Measurements from ENCODE around the gene TMEM135. TPM values are rescaled to one million over a fixed set of nuclear protein-coding genes. Genes with fewer than 3 reads are reported as not detected.
A peak's percentile ranks its signal among the peaks of the same experiment; 100 is the strongest.
"Not testable (repeated sequence)": the region's sequence is repeated elsewhere in the genome, so short reads cannot be mapped to it uniquely, and the experiment has no call there.

Gene TMEM135
- 27.9 and 28.8 TPM in 2 replicates for total RNA-seq

- Mint-ChIP-seq H3K9me3 (no peaks in the 10 kb centered on the region), H3K4me1 (ENCODE audit: low read depth) (peaks cover 49% of the 10 kb centered on the region), H3K27ac (peak within 1 kb of the TSS; percentile 89), H3K27me3 (ENCODE audit: insufficient read depth) (peaks cover 17% of the 10 kb centered on the region), H3K4me3 (peak within 1 kb of the TSS; percentile 98), H3K36me3 (ENCODE audit: low read depth) (peaks cover 21% of the 10 kb centered on the region)
- intact Hi-C loops (cut with micrococcal nuclease): loop anchor here (1.0 to 10.0 kb wide), 11 partner anchors 44 to 1413 kb away; partner anchors contain the start of genes DLG2, FZD4, ME3 and PRSS23
- peak; percentile 93 for DNase-seq (ENCODE audit: low spot score)
Observed at GRCh38 chr11:87037450-87038234, at the start of gene TMEM135. Gene TMEM135 (plus strand): TSS chr11:87037934. CDS start chr11:87038046, 112 bp downstream.

GRCh38 chr11:86988351-86988881 lies 49.3 kb upstream of the TMEM135 start:
- no peaks in the 10 kb centered on the region for H3K36me3 Mint-ChIP-seq (ENCODE audit: low read depth)
- intact Hi-C loops (cut with micrococcal nuclease): no loop called here
- no peaks in the 10 kb centered on the region for H3K9me3 Mint-ChIP-seq
- no peaks in the 10 kb centered on the region for H3K4me1 Mint-ChIP-seq (ENCODE audit: low read depth)
- no peak overlapping the region for H3K27ac Mint-ChIP-seq
- peaks cover 7% of the 10 kb centered on the region for H3K27me3 Mint-ChIP-seq (ENCODE audit: insufficient read depth)
- no peak for DNase-seq (ENCODE audit: low spot score)
- no peak overlapping the region for H3K4me3 Mint-ChIP-seq

GRCh38 chr11:86990031-86990430 lies 47.7 kb upstream of the TMEM135 start:
- intact Hi-C loops (cut with micrococcal nuclease): no loop called here
- no peak overlapping the region for H3K27ac Mint-ChIP-seq

GRCh38 chr11:86990515-86990914 lies 47.2 kb upstream of the TMEM135 start:
- H3K27ac Mint-ChIP-seq: no peak overlapping the region
- intact Hi-C loops (cut with micrococcal nuclease): no loop called here
- DNase-seq (ENCODE audit: low spot score): no peak
- no peaks in the 10 kb centered on the region for H3K4me1 Mint-ChIP-seq (ENCODE audit: low read depth)
- H3K27me3 Mint-ChIP-seq (ENCODE audit: insufficient read depth): peaks cover 7% of the 10 kb centered on the region
- no peaks in the 10 kb centered on the region for H3K9me3 Mint-ChIP-seq
- H3K4me3 Mint-ChIP-seq: no peak overlapping the region
- H3K36me3 Mint-ChIP-seq (ENCODE audit: low read depth): no peaks in the 10 kb centered on the region

More at GRCh38 chr11:86990031-86990430, 47.7 kb upstream of the TMEM135 start:
- no peak for DNase-seq (ENCODE audit: low spot score)
- no peaks in the 10 kb centered on the region for H3K4me1 Mint-ChIP-seq (ENCODE audit: low read depth)
- peaks cover 7% of the 10 kb centered on the region for H3K27me3 Mint-ChIP-seq (ENCODE audit: insufficient read depth)
- H3K4me3 Mint-ChIP-seq: no peak overlapping the region
- H3K9me3 Mint-ChIP-seq: no peaks in the 10 kb centered on the region
- H3K36me3 Mint-ChIP-seq (ENCODE audit: low read depth): no peaks in the 10 kb centered on the region

GRCh38 chr11:86991341-86991740 lies 46.4 kb upstream of the TMEM135 start:
- intact Hi-C loops (cut with micrococcal nuclease): no loop called here
- DNase-seq (ENCODE audit: low spot score): no peak
- no peaks in the 10 kb centered on the region for H3K4me1 Mint-ChIP-seq (ENCODE audit: low read depth)
- H3K27ac Mint-ChIP-seq: no peak overlapping the region
- no peaks in the 10 kb centered on the region for H3K9me3 Mint-ChIP-seq
- no peaks in the 10 kb centered on the region for H3K36me3 Mint-ChIP-seq (ENCODE audit: low read depth)
- H3K4me3 Mint-ChIP-seq: no peak overlapping the region
- H3K27me3 Mint-ChIP-seq (ENCODE audit: insufficient read depth): peaks cover 7% of the 10 kb centered on the region

- H3K27me3 Mint-ChIP-seq (ENCODE audit: insufficient read depth); intact Hi-C loops (cut with micrococcal nuclease); DNase-seq (ENCODE audit: low spot score); H3K4me1 Mint-ChIP-seq (ENCODE audit: low read depth); H3K36me3 Mint-ChIP-seq (ENCODE audit: low read depth); H3K27ac Mint-ChIP-seq; H3K9me3 Mint-ChIP-seq; H3K4me3 Mint-ChIP-seq: not testable (repeated sequence)
Observed at GRCh38 chr11:86992340-86992739, 45.4 kb upstream of the TMEM135 start.

GRCh38 chr11:86993031-86993430 lies 44.7 kb upstream of the TMEM135 start:
- DNase-seq (ENCODE audit: low spot score): no peak
- H3K4me1 Mint-ChIP-seq (ENCODE audit: low read depth): no peaks in the 10 kb centered on the region

GRCh38 chr11:86996953-86997570 lies 40.7 kb upstream of the TMEM135 start:
- no peak overlapping the region for H3K4me3 Mint-ChIP-seq
- intact Hi-C loops (cut with micrococcal nuclease): no loop called here
- no peaks in the 10 kb centered on the region for H3K4me1 Mint-ChIP-seq (ENCODE audit: low read depth)
- H3K36me3 Mint-ChIP-seq (ENCODE audit: low read depth): no peaks in the 10 kb centered on the region
- no peak for DNase-seq (ENCODE audit: low spot score)
- H3K27ac Mint-ChIP-seq: no peak overlapping the region
- H3K9me3 Mint-ChIP-seq: no peaks in the 10 kb centered on the region
- H3K27me3 Mint-ChIP-seq (ENCODE audit: insufficient read depth): peaks cover 2% of the 10 kb centered on the region

More at GRCh38 chr11:86993031-86993430, 44.7 kb upstream of the TMEM135 start:
- H3K9me3 Mint-ChIP-seq: no peaks in the 10 kb centered on the region
- H3K36me3 Mint-ChIP-seq (ENCODE audit: low read depth): no peaks in the 10 kb centered on the region
- H3K4me3 Mint-ChIP-seq: no peak overlapping the region
- H3K27ac Mint-ChIP-seq: no peak overlapping the region
- H3K27me3 Mint-ChIP-seq (ENCODE audit: insufficient read depth): peaks cover 9% of the 10 kb centered on the region
- intact Hi-C loops (cut with micrococcal nuclease): no loop called here

- Mint-ChIP-seq H3K9me3 (no peaks in the 10 kb centered on the region), H3K4me1 (ENCODE audit: low read depth) (no peaks in the 10 kb centered on the region), H3K27me3 (ENCODE audit: insufficient read depth) (peaks cover 2% of the 10 kb centered on the region), H3K27ac (no peak overlapping the region), H3K36me3 (ENCODE audit: low read depth) (no peaks in the 10 kb centered on the region), H3K4me3 (no peak overlapping the region)
- no peak for DNase-seq (ENCODE audit: low spot score)
- intact Hi-C loops (cut with micrococcal nuclease): no loop called here
Observed at GRCh38 chr11:86999388-86999787, 38.3 kb upstream of the TMEM135 start.

- Mint-ChIP-seq H3K27ac (no peak overlapping the region), H3K36me3 (ENCODE audit: low read depth) (no peaks in the 10 kb centered on the region), H3K4me1 (ENCODE audit: low read depth) (no peaks in the 10 kb centered on the region), H3K27me3 (ENCODE audit: insufficient read depth) (peaks cover 2% of the 10 kb centered on the region), H3K4me3 (no peak overlapping the region), H3K9me3 (no peaks in the 10 kb centered on the region)
- no peak for DNase-seq (ENCODE audit: low spot score)
- intact Hi-C loops (cut with micrococcal nuclease): no loop called here
Observed at GRCh38 chr11:86999859-87000753, 37.6 kb upstream of the TMEM135 start.

GRCh38 chr11:87002918-87003317 lies 34.8 kb upstream of the TMEM135 start:
- no peak overlapping the region for H3K4me3 Mint-ChIP-seq
- intact Hi-C loops (cut with micrococcal nuclease): no loop called here
- H3K27me3 Mint-ChIP-seq (ENCODE audit: insufficient read depth): peaks cover 2% of the 10 kb centered on the region
- no peaks in the 10 kb centered on the region for H3K4me1 Mint-ChIP-seq (ENCODE audit: low read depth)
- no peaks in the 10 kb centered on the region for H3K36me3 Mint-ChIP-seq (ENCODE audit: low read depth)
- H3K27ac Mint-ChIP-seq: no peak overlapping the region
- H3K9me3 Mint-ChIP-seq: no peaks in the 10 kb centered on the region
- no peak for DNase-seq (ENCODE audit: low spot score)

- H3K4me3 Mint-ChIP-seq; H3K9me3 Mint-ChIP-seq; H3K4me1 Mint-ChIP-seq (ENCODE audit: low read depth); DNase-seq (ENCODE audit: low spot score); H3K27me3 Mint-ChIP-seq (ENCODE audit: insufficient read depth); H3K27ac Mint-ChIP-seq; H3K36me3 Mint-ChIP-seq (ENCODE audit: low read depth); intact Hi-C loops (cut with micrococcal nuclease): not testable (repeated sequence)
Observed at GRCh38 chr11:87004281-87004680, 33.5 kb upstream of the TMEM135 start.

All from activated T-helper 1 cell treated with anti-CD3 and anti-CD28 coated beads, Interleukin-12 subunit alpha, Interleukin-12 subunit beta, Interleukin-2, Interleukin-4 antibody, amounts not matched to agents 30 ng/mL and 10 ng/mL and 1 ng/mL, durations not matched to agents 14 hours and 24 hours and 36 hours (primary cell).